Esophagus squamous epithelium (tissue), 5 donors: ENCODE results near the gene TMEM108. TPM values are rescaled to one million over a fixed set of nuclear protein-coding genes. Genes with fewer than 3 reads are reported as not detected.

Source experiments
- DNase-seq: peaks from one replicate; lab custom pipeline; 2025; lab: John Stamatoyannopoulos, UW
- H3K27ac ChIP-seq, 4 donors: fragments of 200-600 bp; sonication (generic); one replicate each; pipeline ENCODE4 v1.5.1; 2016 to 2019; ENCODE audit warnings: mild to moderate bottlenecking in 1 of 4
- H3K27me3 ChIP-seq, 4 donors: fragments of 200-600 bp; sonication (generic); 1 replicate in 3 of 4; 2 replicates in 1 of 4; pipeline versions ENCODE4 v1.5.1 to v1.6.0; 2017 to 2021; ENCODE audit warnings: antibody characterized with exemption in 1 of 4
- H3K36me3 ChIP-seq, 3 donors: fragments of 200-600 bp; sonication (generic); one replicate each; pipeline ENCODE4 v1.5.1; 2016 to 2019
- H3K4me1 ChIP-seq, 3 donors: fragments of 200-600 bp; sonication (generic); one replicate each; pipeline ENCODE4 v1.5.1; 2017 to 2019
- H3K4me3 ChIP-seq, 4 donors: fragments of 200-600 bp; sonication (generic); 1 replicate in 3 of 4; 2 replicates in 1 of 4; pipeline ENCODE4 v1.5.1; 2016 to 2019; ENCODE audit warnings: mild to moderate bottlenecking in 2 of 4, moderate library complexity in 1 of 4
- H3K9me3 ChIP-seq, 3 donors: fragments of 200-600 bp; sonication (generic); one replicate each; pipeline ENCODE4 v1.5.1; 2016 to 2019
- POLR2A ChIP-seq, 4 donors: fragments of 450-650 bp; IDR thresholded peaks; one replicate each; pipeline ENCODE4 v1.6.1; 2017; ENCODE audit warnings: antibody characterized with exemption in 4 of 4, mild to moderate bottlenecking in 4 of 4, moderate library complexity in 3 of 4
- WGBS, 2 donors: methylation state at CpG; one replicate each; pipeline ENCODE4 v1.1.5; 2018; 5-methylcytosine and 5-hydroxymethylcytosine counted together
- intact Hi-C: fragments of 100-400 bp; cut with DNase I; formaldehyde crosslinking; loops from one replicate; pipeline ENCODE4 v1.15.0; 2022
- total RNA-seq, 4 donors: library from RNA; depleted of rRNA; stranded (reverse); fragments of >200 nt; gene quantifications; one replicate each; pipeline ENCODE4 v1.1.0, GENCODE V29; 2016
- TF ChIP-seq, protein P1 (sequence below), 6 experiments: fragments of 450-650 bp in 4 of 6; fragments of 200-600 bp in 2 of 6; sonication (generic) in 2 of 6; IDR thresholded peaks; one replicate each; pipeline ENCODE4 v1.5.1; 2016 to 2019; ENCODE audit warnings: antibody characterized with exemption in 6 of 6, mild to moderate bottlenecking in 4 of 6, moderate library complexity in 4 of 6
- donor health status: DM: yes; HTN: yes; CAD: no.

TMEM108 gene
- total RNA-seq, 4 donors from 2014 or later: 0.12 to 3.4 (median 0.24) TPM

DNA sequence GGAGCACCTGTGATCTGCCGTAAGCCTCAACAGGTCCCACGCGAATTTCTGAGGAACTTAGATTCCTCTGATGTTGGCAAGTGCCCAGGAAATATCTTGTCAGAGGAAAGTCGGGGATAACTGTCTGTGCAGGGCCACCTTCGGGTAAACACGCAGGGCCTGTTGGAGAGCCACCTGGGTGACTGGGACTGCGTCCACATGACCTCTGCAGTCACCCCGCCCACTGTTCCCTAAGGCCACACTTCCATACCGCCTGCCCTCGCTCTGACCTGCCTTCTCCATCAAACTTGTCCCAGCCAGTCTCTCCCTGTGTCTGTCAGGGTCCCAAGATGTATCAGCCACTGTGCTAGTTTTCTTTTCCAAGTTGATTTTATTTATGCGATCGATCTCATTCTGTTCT is 390.4 kb downstream of the TMEM108 start:
- no peak for DNase-seq
- no peak overlapping the region for H3K4me3 ChIP-seq
- WGBS, 2 donors: 33 to 40% methylated on average over 11 to 12 of the region's 12 CpGs
- H3K4me1 ChIP-seq: peaks cover 0 to 11% (median 0%) of the 10 kb centered on the region in 3 donors
- intact Hi-C loops: loop anchor here (10.0 kb wide), 1 partner anchor 704 kb away; the partner anchor contains the start of gene NPHP3
- no peaks in the 10 kb centered on the region for H3K36me3 ChIP-seq
- H3K27ac ChIP-seq: no peak overlapping the region
- TF ChIP-seq, protein P1, sequence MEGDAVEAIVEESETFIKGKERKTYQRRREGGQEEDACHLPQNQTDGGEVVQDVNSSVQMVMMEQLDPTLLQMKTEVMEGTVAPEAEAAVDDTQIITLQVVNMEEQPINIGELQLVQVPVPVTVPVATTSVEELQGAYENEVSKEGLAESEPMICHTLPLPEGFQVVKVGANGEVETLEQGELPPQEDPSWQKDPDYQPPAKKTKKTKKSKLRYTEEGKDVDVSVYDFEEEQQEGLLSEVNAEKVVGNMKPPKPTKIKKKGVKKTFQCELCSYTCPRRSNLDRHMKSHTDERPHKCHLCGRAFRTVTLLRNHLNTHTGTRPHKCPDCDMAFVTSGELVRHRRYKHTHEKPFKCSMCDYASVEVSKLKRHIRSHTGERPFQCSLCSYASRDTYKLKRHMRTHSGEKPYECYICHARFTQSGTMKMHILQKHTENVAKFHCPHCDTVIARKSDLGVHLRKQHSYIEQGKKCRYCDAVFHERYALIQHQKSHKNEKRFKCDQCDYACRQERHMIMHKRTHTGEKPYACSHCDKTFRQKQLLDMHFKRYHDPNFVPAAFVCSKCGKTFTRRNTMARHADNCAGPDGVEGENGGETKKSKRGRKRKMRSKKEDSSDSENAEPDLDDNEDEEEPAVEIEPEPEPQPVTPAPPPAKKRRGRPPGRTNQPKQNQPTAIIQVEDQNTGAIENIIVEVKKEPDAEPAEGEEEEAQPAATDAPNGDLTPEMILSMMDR (IDR thresholded peaks at IDR 0.05): no peak
- TF ChIP-seq POLR2A (IDR thresholded peaks at IDR 0.05): no peak
- peaks cover 0 to 12% (median 0%) of the 10 kb centered on the region in 4 donors for H3K27me3 ChIP-seq
- no peaks in the 10 kb centered on the region for H3K9me3 ChIP-seq

DNA sequence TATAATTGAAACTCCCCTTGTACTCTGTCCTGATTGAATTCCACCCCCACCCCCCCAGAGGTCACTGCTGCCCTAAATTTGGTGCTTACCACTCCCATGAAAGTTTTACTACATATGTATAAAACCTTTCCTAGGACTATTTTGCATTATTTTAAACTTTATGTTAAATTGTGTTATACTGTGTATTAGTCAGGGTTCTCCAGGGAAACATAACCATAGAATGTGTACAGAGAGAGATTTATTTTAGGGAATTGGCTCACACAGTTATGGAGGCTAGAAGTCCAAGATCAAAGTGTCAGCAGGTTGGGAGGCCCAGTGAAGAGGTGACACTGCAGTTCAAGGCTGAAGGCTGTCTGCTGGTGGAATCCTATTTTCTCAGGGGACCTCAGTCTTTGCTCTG is 390.9 kb downstream of the TMEM108 start:
- Histone ChIP-seq H3K4me1 (peaks cover 0 to 6% (median 0%) of the 10 kb centered on the region in 3 donors), H3K36me3 (no peaks in the 10 kb centered on the region), H3K4me3 (no peak overlapping the region), H3K27ac (no peak overlapping the region), H3K27me3 (peaks cover 0 to 12% (median 0%) of the 10 kb centered on the region in 4 donors), H3K9me3 (no peaks in the 10 kb centered on the region)
- intact Hi-C loops: loop anchor here (10.0 kb wide), 1 partner anchor 704 kb away; the partner anchor contains the start of gene NPHP3
- no peak for DNase-seq
- no peak for TF ChIP-seq POLR2A (IDR thresholded peaks at IDR 0.05)
- TF ChIP-seq, protein P1 (IDR thresholded peaks at IDR 0.05): no peak

DNA sequence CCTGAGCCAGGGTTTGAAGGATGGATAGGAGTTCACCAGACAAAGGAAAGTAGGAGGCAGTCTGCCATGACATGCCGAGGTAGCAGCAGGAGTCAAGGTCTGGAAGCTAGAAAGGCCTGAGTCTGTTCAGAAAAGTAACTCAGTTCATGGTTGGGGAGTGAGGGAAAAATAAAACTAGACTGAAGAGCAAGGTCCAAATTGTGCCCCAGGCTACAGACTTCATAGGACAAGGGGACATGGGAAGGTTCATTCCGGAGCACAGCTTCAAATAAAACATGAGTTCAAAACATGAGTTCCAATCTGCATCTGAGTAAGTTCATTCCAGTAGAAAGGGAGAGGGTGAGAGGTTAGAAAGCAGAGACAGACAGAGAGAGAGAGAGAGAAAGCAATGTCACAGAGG is 401.4 kb downstream of the TMEM108 start:
- no peak overlapping the region for H3K4me3 ChIP-seq
- DNase-seq: no peak
- H3K27me3 ChIP-seq: no peaks in the 10 kb centered on the region
- TF ChIP-seq, protein P1 (IDR thresholded peaks at IDR 0.05): no peak
- TF ChIP-seq POLR2A (IDR thresholded peaks at IDR 0.05): no peak
- H3K4me1 ChIP-seq: peaks cover 0 to 25% (median 4%) of the 10 kb centered on the region in 3 donors
- 90 to 95% methylated on average over 2 of the region's 2 CpGs for WGBS, 2 donors
- no peaks in the 10 kb centered on the region for H3K9me3 ChIP-seq
- H3K36me3 ChIP-seq: no peaks in the 10 kb centered on the region
- intact Hi-C loops: no loop called here
- H3K27ac ChIP-seq: no peak overlapping the region

GRCh38 chr3:133440652-133441051 is 402.5 kb downstream of the TMEM108 start:
- no peaks in the 10 kb centered on the region for H3K9me3 ChIP-seq
- intact Hi-C loops: no loop called here
- 78 to 85% methylated on average over 2 of the region's 2 CpGs for WGBS, 2 donors
- H3K36me3 ChIP-seq: no peaks in the 10 kb centered on the region
- H3K4me3 ChIP-seq: no peak overlapping the region
- DNase-seq: no peak
- TF ChIP-seq, protein P1 (IDR thresholded peaks at IDR 0.05): no peak
- TF ChIP-seq POLR2A (IDR thresholded peaks at IDR 0.05): no peak
- no peak overlapping the region for H3K27ac ChIP-seq
- peaks cover 0 to 25% (median 4%) of the 10 kb centered on the region in 3 donors for H3K4me1 ChIP-seq
- no peaks in the 10 kb centered on the region for H3K27me3 ChIP-seq

DNA sequence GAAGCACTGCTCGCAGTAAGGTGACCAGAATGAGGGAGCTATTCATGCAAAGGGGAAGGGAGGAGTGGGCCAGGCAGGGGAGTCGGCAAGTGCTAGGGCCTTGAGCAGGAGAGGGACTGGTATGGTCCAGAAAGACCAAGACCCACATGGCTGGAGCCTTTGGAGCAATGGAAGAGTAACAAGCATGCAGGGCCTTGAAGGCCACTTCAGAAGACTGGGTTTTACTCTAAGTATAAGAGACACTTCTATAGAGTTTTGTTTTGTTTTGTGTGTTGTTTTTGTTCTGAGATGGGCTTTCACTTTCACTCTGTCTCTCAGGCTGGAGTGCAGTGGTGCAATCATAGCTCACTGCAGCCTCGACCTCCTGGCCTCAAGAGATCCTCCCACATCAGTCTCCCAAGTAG is 403.7 kb downstream of the TMEM108 start:
- WGBS, 2 donors: 55 to 61% methylated on average over 3 of the region's 3 CpGs
- Histone ChIP-seq H3K9me3 (no peaks in the 10 kb centered on the region), H3K27ac (no peak overlapping the region), H3K27me3 (no peaks in the 10 kb centered on the region), H3K4me3 (no peak overlapping the region), H3K4me1 (peaks cover 0 to 25% (median 4%) of the 10 kb centered on the region in 3 donors), H3K36me3 (no peaks in the 10 kb centered on the region)
- TF ChIP-seq POLR2A (IDR thresholded peaks at IDR 0.05): no peak
- TF ChIP-seq, protein P1 (IDR thresholded peaks at IDR 0.05): no peak
- DNase-seq: no peak
- intact Hi-C loops: no loop called here
